Lower leg skin (tissue), 4 donors: ENCODE data around the gene SNAPIN. TPM values are rescaled to one million over a fixed set of nuclear protein-coding genes. Genes with fewer than 3 reads are reported as not detected.

Experiments
- DNase-seq, 2 donors: peaks; one replicate each; pipeline ENCODE4 v3.0.0-alpha.2; 2019; ENCODE audit warnings: low spot score in 2 of 2
- H3K4me3 ChIP-seq: fragments of 200-600 bp; sonication (generic); 2 replicates; pipeline ENCODE4 v1.5.1; 2017; ENCODE audit warnings: mild to moderate bottlenecking, low read depth; ENCODE audit not compliant: poor library complexity, severe bottlenecking
- CTCF ChIP-seq, 3 donors: fragments of 450-650 bp; IDR thresholded peaks; one replicate each; pipeline ENCODE4 v1.5.1; 2016; ENCODE audit warnings: antibody characterized with exemption in 3 of 3, mild to moderate bottlenecking in 3 of 3, moderate library complexity in 2 of 3
- POLR2A ChIP-seq, 2 donors: fragments of 450-650 bp; IDR thresholded peaks; one replicate each; pipeline ENCODE4 v1.6.1; 2016 to 2017; ENCODE audit warnings: antibody characterized with exemption in 2 of 2, mild to moderate bottlenecking in 1 of 2, moderate library complexity in 1 of 2
- WGBS, 2 donors: methylation state at CpG; one replicate each; pipeline ENCODE4 v1.1.5; 2018; 5-methylcytosine and 5-hydroxymethylcytosine counted together
- intact Hi-C: fragments of 100-400 bp; cut with DNase I; formaldehyde crosslinking; loops from one replicate; pipeline ENCODE4 v1.15.0; 2023; ENCODE audit warnings: low total_unique reads
- total RNA-seq, 4 donors: library from RNA; depleted of rRNA; stranded (reverse); fragments of >200 nt; gene quantifications; one replicate each; pipeline ENCODE4 v1.1.0, GENCODE V29; 2016

SNAPIN gene
- total RNA-seq, 4 donors from 2014 or later: 34.8 to 60.4 (median 46.9) TPM

GRCh38 chr1:153685544-153686340 lies 27.2 kb downstream of the SNAPIN start:
- DNase-seq: no peak
- no peak overlapping the region for H3K4me3 ChIP-seq
- TF ChIP-seq CTCF (IDR thresholded peaks at IDR 0.05) (no peak), POLR2A (IDR thresholded peaks at IDR 0.05) (no peak)
- intact Hi-C loops: loop anchor here (10.0 kb wide), 1 partner anchor 59 kb away; no protein-coding TSS in a partner anchor
- 83% methylated on average over 11 of the region's 11 CpGs for WGBS, 2 donors

- no peak for DNase-seq
- intact Hi-C loops: loop anchor here (10.0 kb wide), 1 partner anchor 57 kb away; no protein-coding TSS in a partner anchor
- TF ChIP-seq POLR2A (IDR thresholded peaks at IDR 0.05) (no peak), CTCF (IDR thresholded peaks at IDR 0.05) (no peak)
- H3K4me3 ChIP-seq: no peak overlapping the region
- 91% methylated on average over 16 of the region's 16 CpGs for WGBS, 2 donors
These were observed 29.0 kb downstream of the SNAPIN start for GRCh38 chr1:153687346-153688125.

- intact Hi-C loops: loop anchor here (10.0 kb wide), 1 partner anchor 57 kb away; no protein-coding TSS in a partner anchor
- WGBS, 2 donors: 87 to 91% methylated on average over 7 of the region's 7 CpGs
- no peak overlapping the region for H3K4me3 ChIP-seq
- DNase-seq: no peak
- TF ChIP-seq CTCF (IDR thresholded peaks at IDR 0.05) (no peak), POLR2A (IDR thresholded peaks at IDR 0.05) (no peak)
These were observed 29.8 kb downstream of the SNAPIN start for GRCh38 chr1:153688276-153688675.

- TF ChIP-seq POLR2A (IDR thresholded peaks at IDR 0.05) (no peak), CTCF (IDR thresholded peaks at IDR 0.05) (no peak)
- H3K4me3 ChIP-seq: no peak overlapping the region
- no peak for DNase-seq
- 91 to 93% methylated on average over 12 to 17 of the region's 18 CpGs for WGBS, 2 donors
- intact Hi-C loops: loop anchor here (10.0 kb wide), 1 partner anchor 56 kb away; no protein-coding TSS in a partner anchor
These were observed 30.3 kb downstream of the SNAPIN start for GRCh38 chr1:153688736-153689328.

- intact Hi-C loops: no loop called here
- no peak for TF ChIP-seq POLR2A (IDR thresholded peaks at IDR 0.05)
- TF ChIP-seq CTCF (IDR thresholded peaks at IDR 0.05): no peak
- no peak for DNase-seq
- 68 to 82% methylated on average over 4 of the region's 4 CpGs for WGBS, 2 donors
- H3K4me3 ChIP-seq: no peak overlapping the region
These were observed 35.0 kb downstream of the SNAPIN start for GRCh38 chr1:153693466-153693865.
